ENCODE data around the gene UST. TPM values are rescaled to one million over a fixed set of nuclear protein-coding genes. Genes with fewer than 3 reads are reported as not detected.

The UST gene
- total RNA-seq, 2 donors from 2014 or later, result 24.2 to 30.8 TPM

GRCh38 chr6:148979014-148979901 lies 232.4 kb downstream of the UST start:
- ATAC-seq (ENCODE audit: insufficient number of reproducible peaks, low FRiP score, low read depth) (no peak), DNase-seq (ENCODE audit: low spot score) (no peak)
- Histone ChIP-seq H3K36me3 (no peaks in the 10 kb centered on the region), H3K27ac (no peak overlapping the region), H3K9me3 (no peaks in the 10 kb centered on the region), H3K4me1 (ENCODE audit: control insufficient read depth in 1 of 2, low read depth in 2 of 2) (no peaks in the 10 kb centered on the region), H3K27me3 (replicated peaks; ENCODE audit: insufficient read depth) (no peaks in the 10 kb centered on the region), H3K4me3 (no peak overlapping the region)
- TF ChIP-seq CTCF (IDR thresholded peaks at IDR 0.05), result no peak

- Histone ChIP-seq H3K36me3 (no peaks in the 10 kb centered on the region), H3K4me3 (no peak overlapping the region), H3K9me3 (no peaks in the 10 kb centered on the region), H3K27me3 (replicated peaks; ENCODE audit: insufficient read depth) (no peaks in the 10 kb centered on the region), H3K4me1 (ENCODE audit: control insufficient read depth in 1 of 2, low read depth in 2 of 2) (peaks cover 0 to 5% of the 10 kb centered on the region in 2 donors), H3K27ac (no peak overlapping the region)
- ATAC-seq (ENCODE audit: insufficient number of reproducible peaks, low FRiP score, low read depth) (no peak), DNase-seq (ENCODE audit: low spot score) (no peak)
- no peak for TF ChIP-seq CTCF (IDR thresholded peaks at IDR 0.05)
Observed at GRCh38 chr6:148980234-148980633, 233.4 kb downstream of the UST start.

GRCh38 chr6:148981515-148981914 lies 234.7 kb downstream of the UST start:
- no peak for DNase-seq (ENCODE audit: low spot score)
- H3K36me3 ChIP-seq, result no peaks in the 10 kb centered on the region
- no peaks in the 10 kb centered on the region for H3K9me3 ChIP-seq
- no peak for TF ChIP-seq CTCF (IDR thresholded peaks at IDR 0.05)
- H3K27ac ChIP-seq, result no peak overlapping the region
- H3K4me3 ChIP-seq, result no peak overlapping the region
- peaks cover 0 to 5% of the 10 kb centered on the region in 2 donors for H3K4me1 ChIP-seq (ENCODE audit: control insufficient read depth in 1 of 2, low read depth in 2 of 2)
- ATAC-seq (ENCODE audit: insufficient number of reproducible peaks, low FRiP score, low read depth), result no peak
- no peaks in the 10 kb centered on the region for H3K27me3 ChIP-seq (replicated peaks; ENCODE audit: insufficient read depth)

- H3K4me1 ChIP-seq (ENCODE audit: control insufficient read depth in 1 of 2, low read depth in 2 of 2), result peaks cover 0 to 5% of the 10 kb centered on the region in 2 donors
- no peak for TF ChIP-seq CTCF (IDR thresholded peaks at IDR 0.05)
- H3K4me3 ChIP-seq, result no peak overlapping the region
- no peaks in the 10 kb centered on the region for H3K27me3 ChIP-seq (replicated peaks; ENCODE audit: insufficient read depth)
- DNase-seq (ENCODE audit: low spot score) (no peak), ATAC-seq (ENCODE audit: insufficient number of reproducible peaks, low FRiP score, low read depth) (no peak)
- no peak overlapping the region for H3K27ac ChIP-seq
- H3K9me3 ChIP-seq, result no peaks in the 10 kb centered on the region
- no peaks in the 10 kb centered on the region for H3K36me3 ChIP-seq
Observed at GRCh38 chr6:148983101-148983761, 236.4 kb downstream of the UST start.

DNA sequence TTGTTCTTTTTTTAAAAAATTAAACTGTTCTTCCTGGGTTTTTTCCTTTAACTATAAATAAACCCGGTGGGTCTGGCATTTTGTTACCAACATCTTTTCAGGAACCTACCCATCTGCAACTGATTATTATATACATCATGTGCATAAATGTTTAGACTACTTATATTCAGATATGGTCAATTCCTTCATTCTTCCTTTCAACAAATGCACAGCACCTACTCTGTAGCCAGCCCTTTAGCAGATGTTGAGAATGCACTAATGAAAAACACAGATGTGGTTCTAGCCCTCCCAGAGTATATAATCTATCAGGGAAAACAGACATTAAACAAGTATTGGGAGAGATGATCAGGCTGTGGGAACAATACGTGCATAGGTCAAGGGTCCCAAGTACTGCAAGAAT lies 237.1 kb downstream of the UST start:
- TF ChIP-seq CTCF (IDR thresholded peaks at IDR 0.05), result no peak
- Histone ChIP-seq H3K9me3 (no peaks in the 10 kb centered on the region), H3K27me3 (replicated peaks; ENCODE audit: insufficient read depth) (no peaks in the 10 kb centered on the region), H3K4me3 (no peak overlapping the region), H3K4me1 (ENCODE audit: control insufficient read depth in 1 of 2, low read depth in 2 of 2) (peaks cover 0 to 5% of the 10 kb centered on the region in 2 donors), H3K36me3 (no peaks in the 10 kb centered on the region), H3K27ac (no peak overlapping the region)
- ATAC-seq (ENCODE audit: insufficient number of reproducible peaks, low FRiP score, low read depth), result no peak
- DNase-seq (ENCODE audit: low spot score), result no peak

Measured in thoracic aorta (tissue), 2 donors.